ENCODE data around the gene DNAH17.

The DNAH17 gene

GRCh38 chr17:78605886-78606285 is 28.7 kb upstream of the DNAH17 start:
- no peak for DNase-seq

DNA sequence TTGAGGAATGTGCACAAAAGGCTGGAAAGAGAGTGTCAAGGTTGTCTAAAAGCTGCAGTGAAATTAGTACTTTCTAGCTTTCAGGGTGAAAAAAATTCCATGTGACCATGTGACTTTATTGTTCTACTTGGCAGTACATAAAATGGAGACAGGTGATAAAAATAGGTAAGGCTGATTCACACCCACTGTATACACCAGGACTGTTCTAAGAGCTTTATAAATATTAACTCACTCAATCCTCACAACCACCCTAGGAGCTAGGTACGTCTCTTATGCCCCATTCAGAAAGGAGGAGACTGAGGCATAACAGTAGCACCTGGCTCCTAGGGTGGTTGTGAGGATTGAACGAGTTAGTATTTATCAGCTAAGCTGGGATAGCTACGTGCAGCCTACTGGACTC is 28.2 kb upstream of the DNAH17 start:
- DNase-seq, result no peak

GRCh38 chr17:78602246-78602645 is 25.1 kb upstream of the DNAH17 start:
- DNase-seq, result no peak

DNA sequence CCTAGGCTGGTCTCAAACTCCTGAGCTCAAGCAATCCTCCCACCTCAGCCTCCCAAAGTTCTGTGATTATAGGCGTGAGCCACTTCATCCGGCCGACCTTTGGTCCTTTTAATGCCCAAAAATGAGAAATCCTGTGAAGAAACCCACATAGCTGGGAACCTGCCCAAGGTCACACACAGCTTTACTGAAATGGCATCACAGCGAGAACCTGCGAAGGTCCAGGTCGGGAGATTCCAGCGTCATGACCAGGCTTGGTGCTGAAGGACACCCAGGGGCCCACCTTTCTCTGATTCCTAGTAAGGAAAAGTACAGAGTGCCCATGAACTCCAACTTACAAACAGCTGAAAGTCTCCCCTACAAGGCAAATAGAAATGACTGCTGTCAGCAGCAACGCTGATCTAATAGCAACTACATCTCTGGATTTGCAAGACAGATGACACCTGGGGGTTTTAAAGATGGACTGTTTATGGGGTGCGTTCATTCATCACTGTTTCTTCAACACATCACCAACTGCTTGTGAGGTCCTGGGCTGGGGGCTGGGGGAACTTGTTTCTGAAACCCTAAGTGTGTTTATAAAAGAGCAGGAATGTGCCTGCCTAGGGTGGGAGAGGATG is 24.5 kb upstream of the DNAH17 start:
- DNase-seq, result no peak

DNA sequence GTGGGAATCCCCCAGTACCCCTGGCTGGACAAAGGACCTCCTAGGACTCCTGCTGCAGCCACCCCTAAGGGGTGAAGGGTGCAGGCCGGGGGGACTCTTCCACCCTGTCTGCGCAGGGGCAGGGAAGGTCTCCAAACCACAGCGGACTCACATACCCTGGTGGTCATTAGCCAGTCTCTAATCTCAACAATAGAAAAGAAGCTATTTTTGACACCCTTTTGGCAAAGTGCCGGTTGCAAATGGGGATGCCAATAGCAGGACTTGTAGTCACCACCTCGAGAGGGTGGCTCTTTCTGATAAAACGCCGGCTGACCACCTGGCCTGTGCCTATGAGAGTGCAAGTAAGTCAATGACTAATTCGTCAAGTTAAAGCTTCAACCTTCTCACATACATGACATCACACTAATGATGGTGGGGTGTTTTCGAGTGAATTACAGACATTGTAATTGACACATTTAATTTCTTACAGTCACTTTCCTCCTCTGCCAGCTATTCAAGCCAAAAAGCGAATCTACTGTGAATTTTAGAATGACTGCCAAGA is 23.1 kb upstream of the DNAH17 start:
- DNase-seq, result peak in 2 of 3 donors; percentile 18 to 21

DNA sequence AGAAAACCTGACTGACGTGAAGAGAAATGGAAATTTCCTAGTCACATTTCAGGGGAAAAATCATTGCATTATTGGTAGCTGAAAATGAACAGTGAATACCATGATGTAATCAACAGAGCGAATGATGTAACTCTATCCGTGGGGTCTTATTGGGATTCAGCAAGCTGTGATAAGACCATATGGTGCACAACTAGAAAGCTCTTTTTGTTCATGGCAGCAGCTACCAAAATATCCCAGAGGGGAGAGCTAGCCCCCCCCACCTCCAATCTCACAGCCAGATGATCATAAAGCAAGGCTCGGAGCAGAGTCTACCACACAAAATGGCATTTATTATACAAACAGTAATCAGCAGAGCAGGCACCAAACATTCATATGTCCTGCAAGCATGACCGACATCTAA is 22.2 kb upstream of the DNAH17 start:
- peak in 2 of 3 donors; percentile 20 to 23 for DNase-seq

DNA sequence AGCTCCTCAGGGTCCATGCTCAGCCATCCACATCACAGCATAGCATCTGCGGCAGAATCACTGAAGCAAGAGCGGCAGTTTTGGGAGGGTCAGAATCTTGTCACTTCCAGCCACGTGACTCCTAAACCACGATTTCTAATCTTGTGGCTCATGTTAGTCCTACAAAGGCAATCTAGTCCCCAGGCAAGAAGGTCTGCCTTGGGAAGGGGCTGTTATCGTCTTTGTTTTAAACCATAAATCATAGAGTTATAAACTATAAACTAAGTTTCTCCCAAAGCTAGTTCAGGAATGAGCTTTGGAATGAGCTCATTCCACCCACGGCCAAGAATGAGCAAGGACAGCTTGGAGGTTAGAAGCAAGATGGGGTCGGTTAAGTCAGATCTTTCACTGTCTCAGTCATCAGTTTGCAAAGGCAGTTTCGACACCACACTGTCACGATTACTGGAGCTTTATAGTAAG is 20.8 kb upstream of the DNAH17 start:
- DNase-seq, result peak; percentile 66 to 80 (median 69)

DNA sequence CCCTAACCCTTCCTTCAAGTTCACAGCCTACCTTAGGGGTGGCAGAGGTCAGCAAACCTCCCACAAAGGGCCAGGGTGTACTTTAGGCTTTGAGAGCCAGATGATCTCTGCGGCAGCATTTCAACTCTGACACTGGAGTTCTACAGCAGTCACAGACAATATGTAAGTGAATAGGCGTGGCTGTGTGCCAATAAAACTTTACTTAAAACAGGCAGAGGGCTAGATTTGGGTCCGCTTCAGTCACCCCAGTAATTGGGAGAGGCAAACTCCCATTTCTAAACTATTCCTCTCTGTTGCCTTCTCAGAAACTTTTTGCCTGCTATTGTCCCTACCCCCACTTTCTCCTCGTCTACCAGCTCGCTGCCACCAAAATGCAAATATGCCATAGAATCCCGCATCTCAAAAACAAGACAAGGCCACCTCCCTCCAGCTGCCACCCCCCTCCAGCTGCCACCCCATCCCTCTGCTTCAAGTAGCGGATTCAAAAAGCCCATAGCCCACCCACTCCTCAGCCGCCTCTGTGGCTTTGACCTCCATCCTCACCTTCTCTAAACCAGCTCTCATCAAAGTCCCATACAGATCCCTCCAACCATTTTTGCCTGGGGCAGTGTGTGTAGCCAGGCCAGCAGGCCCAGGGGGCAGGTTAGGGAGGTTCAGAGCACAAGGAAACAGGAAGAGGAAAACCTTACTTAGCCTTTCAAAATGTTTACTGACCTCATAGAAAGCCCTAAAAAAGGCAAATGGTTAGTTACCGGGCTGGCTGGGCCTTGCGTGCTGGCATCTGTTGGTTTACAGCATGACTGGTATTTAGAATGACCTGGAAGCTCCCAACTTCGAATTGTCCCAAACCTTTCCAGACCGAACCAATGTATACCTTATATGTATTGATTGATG is 19.9 kb upstream of the DNAH17 start:
- DNase-seq, result peak; percentile 13 to 39 (median 29)

- DNase-seq, result no peak
Observed at GRCh38 chr17:78595135-78595810, 18.1 kb upstream of the DNAH17 start.

DNA sequence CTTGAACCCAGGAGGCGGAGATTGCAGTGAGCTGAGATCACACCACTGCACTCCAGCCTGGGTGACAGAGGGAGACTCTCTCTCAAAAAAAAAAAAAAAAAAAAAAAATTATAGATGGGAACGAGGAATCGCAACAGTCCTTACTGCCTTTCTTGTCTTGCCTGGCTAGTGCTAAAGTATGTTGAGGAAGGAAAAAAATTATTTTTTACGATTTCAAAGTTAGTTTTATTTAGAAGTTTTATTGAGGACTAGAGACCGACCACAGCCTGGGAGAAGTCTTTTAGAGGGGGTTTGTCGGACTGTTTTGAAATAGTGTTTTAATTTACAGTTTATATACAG is 15.8 kb upstream of the DNAH17 start:
- DNase-seq, result no peak

DNA sequence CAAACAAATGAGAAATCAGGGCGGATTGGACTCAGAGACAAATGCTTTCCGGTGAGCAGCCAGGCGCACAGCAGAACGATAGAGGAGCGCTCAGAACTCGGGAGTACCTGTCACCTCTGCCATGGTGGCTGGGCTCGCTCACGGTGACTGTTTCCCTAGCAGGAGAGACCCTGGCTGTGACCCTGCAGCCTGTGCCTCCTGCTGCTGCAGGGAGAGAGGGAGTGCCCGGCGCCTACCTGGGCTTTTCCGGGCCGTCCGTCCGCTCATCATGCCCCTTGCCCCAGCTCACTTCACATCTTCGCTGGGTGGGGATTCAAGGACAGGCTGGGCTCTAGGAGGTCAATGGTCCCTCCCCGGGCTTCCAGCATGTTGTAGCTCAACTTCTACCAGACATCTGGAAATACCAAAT is 14.1 kb upstream of the DNAH17 start:
- no peak for DNase-seq

- DNase-seq, result no peak
Observed at GRCh38 chr17:78589885-78590284, 12.7 kb upstream of the DNAH17 start.

- DNase-seq, result no peak
Observed at GRCh38 chr17:78589031-78589675, 12.0 kb upstream of the DNAH17 start.

DNA sequence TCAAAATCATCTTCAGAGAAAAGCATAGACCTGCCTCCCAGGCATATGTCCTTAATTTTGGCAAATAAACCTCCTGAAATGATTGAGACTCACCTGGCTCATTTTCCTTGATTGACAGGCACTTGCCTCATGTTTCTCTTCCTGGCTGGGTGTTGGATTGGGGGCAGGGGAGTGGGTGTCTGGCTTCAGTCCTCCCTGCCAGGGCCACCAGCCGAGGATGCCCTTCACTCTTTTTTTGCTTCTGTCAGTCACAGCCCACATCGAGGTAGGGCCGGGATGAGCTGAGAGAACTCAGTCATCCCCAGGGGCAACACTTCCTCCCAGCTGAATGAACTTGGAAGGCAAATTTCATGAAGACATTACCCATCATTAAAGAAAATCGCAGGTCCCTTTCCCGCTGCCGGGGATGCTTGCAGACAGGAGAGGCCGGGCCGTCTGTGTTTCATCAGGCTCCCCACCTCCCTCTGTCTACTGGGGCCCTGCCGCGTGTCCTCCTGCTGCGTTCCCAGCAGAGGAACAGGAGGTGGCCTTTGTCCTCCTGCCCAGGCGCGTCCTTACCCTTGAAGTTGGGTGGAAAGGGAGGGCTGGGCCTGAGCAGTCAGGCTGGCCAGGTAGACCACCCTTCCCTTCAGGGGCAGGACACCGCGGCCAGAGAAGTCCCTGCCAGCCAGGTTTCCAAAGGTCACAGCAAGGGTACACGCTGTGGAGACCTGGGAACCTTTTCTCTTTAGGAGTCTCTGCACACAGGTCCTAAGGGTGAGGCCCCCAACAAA is 11.2 kb upstream of the DNAH17 start:
- no peak for DNase-seq

GRCh38 chr17:78585006-78585630 is 7.9 kb upstream of the DNAH17 start:
- DNase-seq, result no peak

DNA sequence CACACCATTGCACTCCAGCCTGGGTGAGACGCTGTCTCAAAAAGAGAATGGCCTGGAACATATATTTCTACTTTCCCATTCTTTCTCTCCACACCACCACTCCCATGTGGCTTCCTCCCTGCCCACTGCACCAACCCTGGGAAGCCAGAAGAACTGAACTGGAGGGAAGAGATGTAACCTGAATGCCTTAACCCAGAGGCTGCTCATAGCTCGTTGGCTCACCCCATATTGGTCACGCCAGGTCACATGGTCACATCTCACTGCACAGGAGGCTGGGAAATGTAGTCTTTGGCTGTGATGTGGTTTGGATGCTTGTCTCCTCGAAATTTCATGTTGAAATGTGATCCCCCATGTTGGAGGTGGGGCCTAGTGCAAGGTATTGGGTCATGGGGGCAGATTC is 5.9 kb upstream of the DNAH17 start:
- peak in 2 of 3 donors; percentile 31 to 40 for DNase-seq

DNA sequence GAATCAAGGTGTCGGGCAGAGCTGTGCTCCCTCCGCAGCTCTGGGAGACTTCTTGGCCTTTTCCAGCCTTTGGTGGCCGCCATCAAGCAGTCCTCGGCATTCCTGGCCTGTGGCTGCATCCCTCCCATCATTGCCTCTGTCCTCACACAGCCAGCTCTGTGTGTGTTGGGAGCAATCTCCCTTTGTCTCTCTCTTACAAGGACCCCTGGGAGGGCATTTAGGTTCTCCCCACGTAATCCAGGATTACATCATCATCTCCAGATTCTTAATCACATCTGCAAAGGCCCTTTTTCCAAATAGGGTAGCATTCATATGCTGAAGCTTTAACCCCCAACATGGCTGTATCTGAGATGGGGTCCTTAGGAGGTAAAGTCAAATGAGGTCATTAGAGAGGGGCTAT is 4.1 kb upstream of the DNAH17 start:
- no peak for DNase-seq

DNA sequence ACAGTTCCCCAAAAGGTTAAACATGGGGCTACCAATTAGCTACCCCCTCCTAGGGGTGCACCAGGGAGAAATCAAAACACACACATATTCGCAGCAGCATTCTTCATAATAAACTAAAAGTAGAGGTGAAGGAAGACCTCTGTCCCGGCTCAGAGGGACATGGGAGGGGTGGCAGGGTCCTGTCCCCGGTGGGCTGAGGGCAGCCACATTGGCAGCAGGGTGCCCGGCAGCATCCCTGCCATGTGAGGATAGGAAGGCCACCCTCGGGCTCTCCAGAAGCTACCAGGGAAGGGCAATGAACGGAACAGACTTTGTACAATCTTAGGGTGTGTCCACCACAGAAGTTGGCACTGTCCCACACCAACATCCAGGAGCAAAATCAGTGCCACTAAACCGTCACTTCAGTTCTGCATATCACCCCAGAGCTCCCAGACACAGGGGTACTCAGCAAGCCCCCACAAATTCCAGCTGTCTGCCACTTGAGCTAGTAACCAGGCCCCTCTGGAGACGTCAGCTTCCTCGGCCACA is 3.1 kb upstream of the DNAH17 start:
- no peak for DNase-seq

DNA sequence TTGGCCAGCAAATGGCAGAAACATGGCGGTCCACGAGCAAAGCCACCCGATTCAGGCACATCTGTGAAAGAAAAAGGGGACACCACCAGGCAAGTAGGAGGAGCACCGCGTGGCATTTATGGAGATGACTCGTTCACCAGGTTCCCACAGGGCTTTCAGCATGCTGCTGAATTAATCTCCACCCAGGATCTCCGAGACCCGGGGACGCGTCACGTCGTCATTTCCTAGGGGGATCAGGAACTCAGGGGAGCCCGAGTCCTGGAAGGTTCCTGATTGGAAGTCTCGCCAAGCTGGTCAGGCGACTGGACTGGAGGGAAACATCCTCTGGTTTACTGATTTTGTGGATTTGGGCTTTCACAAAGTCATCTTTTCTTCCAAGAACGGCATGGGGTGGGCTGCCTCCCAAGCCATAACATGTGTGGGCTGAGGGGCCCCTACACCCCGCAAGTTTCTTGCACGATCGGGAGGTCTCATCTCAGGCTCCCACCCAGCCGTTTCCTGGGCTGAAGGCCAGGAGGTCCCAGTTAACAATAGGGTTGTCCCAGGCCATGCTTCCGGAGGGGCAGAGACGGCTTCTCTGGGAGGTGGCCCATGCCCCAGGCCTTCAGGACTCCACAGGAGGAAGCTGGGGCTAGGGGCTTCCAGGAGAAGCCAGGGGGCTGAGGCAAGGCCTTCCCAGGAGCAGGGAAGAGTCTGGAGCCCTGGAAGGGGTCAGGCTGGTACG is 645 bp downstream of the DNAH17 start:
- no peak for DNase-seq

DNA sequence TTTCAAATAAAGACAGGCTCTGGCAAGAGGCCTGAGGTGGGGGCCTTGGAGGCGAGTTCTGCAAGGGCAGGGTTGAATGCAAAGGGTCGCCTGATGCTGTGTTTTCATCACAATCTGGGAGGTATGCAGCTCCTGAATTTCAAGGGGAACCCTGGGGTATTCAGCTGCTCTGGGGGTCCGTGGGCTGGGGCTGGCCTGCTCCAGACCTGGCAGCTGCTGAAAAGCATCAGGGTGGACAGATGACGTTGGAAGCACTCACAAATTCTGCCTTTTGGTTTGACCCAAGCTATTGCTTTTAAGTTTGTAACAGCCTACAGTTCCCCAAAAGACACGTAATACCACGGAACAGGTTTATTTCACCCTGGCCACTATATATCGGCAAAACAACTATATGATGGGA is 1.3 kb downstream of the DNAH17 start:
- DNase-seq, result no peak

- DNase-seq, result no peak
Observed at GRCh38 chr17:78575340-78575739, 1.9 kb downstream of the DNAH17 start.
